SK-N-MC (cell line): ENCODE data around the gene TRIM62.

Source experiments
- EZH2 ChIP-seq: fragments of 200-600 bp; sonication (generic); IDR thresholded peaks from one replicate; pipeline ENCODE4 v1.6.1; 2017; ENCODE audit warnings: antibody characterized with exemption
- POLR2AphosphoS5 ChIP-seq: IDR thresholded peaks from 2 replicates; pipeline ENCODE4 v1.6.1; 2012; ENCODE audit warnings: mild to moderate bottlenecking, low read depth, low read length, borderline replicate concordance

DNA sequence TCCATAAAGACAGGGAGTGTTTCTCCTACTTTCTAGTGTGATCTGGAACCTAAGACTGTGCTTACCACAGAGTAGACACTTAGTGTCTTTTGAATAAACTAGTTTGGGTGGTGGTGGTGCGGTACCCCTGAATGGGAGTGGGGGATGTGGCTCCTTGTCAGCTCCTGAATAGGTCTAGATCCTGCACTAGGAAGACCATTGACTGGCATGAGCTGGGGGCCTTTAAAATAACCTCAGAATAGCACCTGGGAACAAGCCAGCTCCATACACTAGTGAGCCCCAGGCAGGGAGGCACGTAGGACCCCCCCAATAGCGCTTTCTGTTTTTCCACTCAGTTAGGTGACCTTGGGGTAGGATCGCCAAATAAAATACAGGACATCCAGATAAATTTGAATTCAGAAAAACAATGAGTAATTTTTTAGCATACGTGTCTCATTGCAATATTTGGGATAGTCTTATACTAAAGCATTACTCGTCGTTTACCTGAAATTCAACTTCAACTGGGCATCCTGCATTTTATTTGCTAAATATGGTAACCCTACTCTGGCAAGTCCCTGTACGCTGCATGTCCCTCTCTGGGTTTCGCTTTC, 55.3 kb downstream of the TRIM62 start:
- TF ChIP-seq EZH2, result no peak
- no peak; the same call in 1 of the 2 replicates for TF ChIP-seq POLR2AphosphoS5
